Fibroblast of the aortic adventitia (primary cell): ENCODE measurements around the gene PDE11A. TPM values are rescaled to one million over a fixed set of nuclear protein-coding genes. Genes with fewer than 3 reads are reported as not detected.

Experiments
- DNase-seq: peaks from one replicate; pipeline ENCODE4 v3.0.0-alpha.2; 2010; ENCODE audit warnings: low read depth
- H3K4me3 ChIP-seq: 2 replicates; pipeline ENCODE4 v1.5.1; 2011; ENCODE audit warnings: low read depth, mild to moderate bottlenecking, control low read depth, low read length, moderate library complexity
- CTCF ChIP-seq: IDR thresholded peaks from 2 replicates; pipeline ENCODE4 v1.5.1; 2011; ENCODE audit warnings: mild to moderate bottlenecking, low read length, control low read depth, inconsistent platforms; ENCODE audit not compliant: insufficient read depth
- total RNA-seq: library from RNA; depleted of rRNA; stranded (reverse); fragments of >200 nt; gene quantifications from 2 replicates; pipeline ENCODE4 v1.2.3, GENCODE V29; 2012; ENCODE audit warnings: low replicate concordance

Gene PDE11A
- total RNA-seq, 1 donor, result not detected

- TF ChIP-seq CTCF, result no peak
- DNase-seq, result no peak
- H3K4me3 ChIP-seq, result no peak overlapping the region
Measured at GRCh38 chr2:177889818-177890460, 182.6 kb downstream of the PDE11A start.

DNA sequence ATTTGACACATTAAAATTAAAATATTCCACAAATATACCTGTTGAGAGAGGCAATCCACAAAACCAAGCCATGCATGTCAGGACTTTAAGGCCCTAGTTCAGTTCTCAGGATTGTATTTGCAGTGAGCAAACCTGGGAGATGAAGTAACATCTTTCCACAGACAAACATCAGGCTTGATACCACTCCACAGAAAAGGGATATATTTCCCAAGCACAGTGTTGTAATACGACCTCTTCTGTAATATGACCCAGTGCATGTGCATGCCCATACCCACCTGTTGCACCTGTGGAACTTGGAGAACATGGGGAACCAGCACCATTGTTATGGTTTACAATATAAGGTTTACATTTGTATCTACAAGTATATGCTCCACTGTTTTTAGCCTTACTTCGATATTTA, 184.0 kb downstream of the PDE11A start:
- H3K4me3 ChIP-seq, result no peak overlapping the region
- no peak for TF ChIP-seq CTCF
- no peak for DNase-seq

DNA sequence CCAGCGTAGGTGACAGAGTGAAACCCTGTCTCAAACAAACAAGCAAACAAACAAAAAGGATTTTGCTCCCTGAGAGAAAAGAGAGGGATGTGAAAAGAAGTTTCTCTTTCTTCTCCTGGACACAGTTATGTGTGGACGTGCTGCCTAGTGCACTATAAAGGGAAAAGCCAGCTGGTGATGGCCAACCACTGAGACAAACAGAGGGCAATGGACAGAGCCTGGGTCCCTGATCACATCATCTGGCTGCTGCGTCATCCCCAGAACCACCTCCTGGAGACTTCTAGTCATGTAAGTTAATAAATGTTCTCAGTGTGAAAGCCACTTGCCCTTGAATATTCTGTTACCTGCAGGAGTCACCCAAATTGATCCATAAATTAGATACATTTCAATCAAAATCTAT, 184.9 kb downstream of the PDE11A start:
- TF ChIP-seq CTCF, result no peak
- H3K4me3 ChIP-seq, result no peak overlapping the region
- no peak for DNase-seq

DNA sequence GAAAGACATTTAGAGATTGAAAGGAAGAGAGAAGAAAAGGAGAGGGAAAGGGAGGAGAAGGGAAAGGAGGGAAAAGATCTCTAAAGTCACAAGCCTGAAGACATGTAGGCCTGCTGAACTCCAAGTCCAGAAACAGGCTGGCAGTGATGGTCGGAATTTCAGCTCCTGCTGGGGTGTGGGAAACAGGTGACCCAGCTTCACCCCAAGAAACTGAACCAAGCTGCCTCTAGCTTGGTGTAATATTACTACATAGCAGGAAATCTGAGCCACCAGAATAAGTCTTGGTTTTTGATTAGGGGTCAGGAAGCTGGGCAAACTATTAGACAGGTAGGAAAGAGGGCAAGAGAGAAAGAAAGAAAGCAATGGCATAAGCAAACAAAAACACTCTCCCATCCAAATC, 185.8 kb downstream of the PDE11A start:
- no peak for DNase-seq
- H3K4me3 ChIP-seq, result no peak overlapping the region
- no peak for TF ChIP-seq CTCF

GRCh38 chr2:177885828-177886466, 186.6 kb downstream of the PDE11A start:
- TF ChIP-seq CTCF, result no peak
- H3K4me3 ChIP-seq, result no peak overlapping the region
- no peak for DNase-seq

DNA sequence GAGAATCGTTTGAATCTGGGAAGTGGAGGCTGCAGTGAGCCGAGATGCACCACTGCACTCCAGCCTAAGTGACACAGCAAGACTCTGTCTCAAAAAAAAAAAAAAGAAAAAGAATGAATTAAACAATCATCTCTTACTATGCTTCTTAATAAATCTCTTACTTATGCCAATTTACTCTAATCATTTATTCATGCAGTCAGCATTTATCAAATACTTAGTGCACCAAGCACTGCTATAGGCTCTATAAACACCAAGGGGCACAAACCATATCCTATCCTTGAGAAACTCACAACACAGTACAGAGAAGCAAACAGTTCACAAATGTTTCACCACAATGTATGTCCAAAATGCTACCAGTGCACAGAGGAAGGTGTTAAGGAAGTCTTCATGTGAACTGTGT, 189.4 kb downstream of the PDE11A start:
- H3K4me3 ChIP-seq, result no peak overlapping the region
- TF ChIP-seq CTCF, result no peak
- no peak for DNase-seq
